Measurements from ENCODE around the gene IQSEC3.
"Not testable (repeated sequence)": the region's sequence is repeated elsewhere in the genome, so short reads cannot be mapped to it uniquely, and the experiment has no call there.

Gene IQSEC3

GRCh38 chr12:66428-66781 lies at the start of gene IQSEC3:
Gene IQSEC3, plus strand, starts transcription at chr12:66767. Its CDS starts 116 bp downstream, at chr12:66883.
- DNase-seq: not testable (repeated sequence)

- DNase-seq: not testable (repeated sequence)
Measured at GRCh38 chr12:17370-18340, 48.9 kb upstream of the IQSEC3 start.

GRCh38 chr12:18821-19567 lies 47.6 kb upstream of the IQSEC3 start:
- DNase-seq: not testable (repeated sequence)

GRCh38 chr12:19906-20305 lies 46.7 kb upstream of the IQSEC3 start:
- not testable (repeated sequence) for DNase-seq

DNA sequence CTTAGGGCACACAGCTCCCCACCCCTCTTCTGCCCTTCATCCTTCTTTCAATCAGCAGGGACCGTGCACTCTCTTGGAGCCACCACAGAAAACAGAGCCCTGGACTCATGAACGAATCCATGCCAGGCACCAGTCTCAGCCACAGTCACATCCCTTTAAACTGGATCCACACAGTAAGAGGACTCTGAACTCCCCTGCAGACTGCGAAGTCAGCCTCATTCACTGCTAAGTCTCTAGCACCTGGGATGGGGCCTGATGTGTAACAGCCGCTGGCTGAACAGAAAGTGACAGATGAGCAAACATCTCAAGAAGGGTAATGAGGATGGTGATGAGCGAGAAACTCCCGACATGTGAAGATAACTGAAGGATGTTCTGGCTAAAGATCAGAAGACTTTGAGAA lies 45.8 kb upstream of the IQSEC3 start:
- no peak for DNase-seq

DNA sequence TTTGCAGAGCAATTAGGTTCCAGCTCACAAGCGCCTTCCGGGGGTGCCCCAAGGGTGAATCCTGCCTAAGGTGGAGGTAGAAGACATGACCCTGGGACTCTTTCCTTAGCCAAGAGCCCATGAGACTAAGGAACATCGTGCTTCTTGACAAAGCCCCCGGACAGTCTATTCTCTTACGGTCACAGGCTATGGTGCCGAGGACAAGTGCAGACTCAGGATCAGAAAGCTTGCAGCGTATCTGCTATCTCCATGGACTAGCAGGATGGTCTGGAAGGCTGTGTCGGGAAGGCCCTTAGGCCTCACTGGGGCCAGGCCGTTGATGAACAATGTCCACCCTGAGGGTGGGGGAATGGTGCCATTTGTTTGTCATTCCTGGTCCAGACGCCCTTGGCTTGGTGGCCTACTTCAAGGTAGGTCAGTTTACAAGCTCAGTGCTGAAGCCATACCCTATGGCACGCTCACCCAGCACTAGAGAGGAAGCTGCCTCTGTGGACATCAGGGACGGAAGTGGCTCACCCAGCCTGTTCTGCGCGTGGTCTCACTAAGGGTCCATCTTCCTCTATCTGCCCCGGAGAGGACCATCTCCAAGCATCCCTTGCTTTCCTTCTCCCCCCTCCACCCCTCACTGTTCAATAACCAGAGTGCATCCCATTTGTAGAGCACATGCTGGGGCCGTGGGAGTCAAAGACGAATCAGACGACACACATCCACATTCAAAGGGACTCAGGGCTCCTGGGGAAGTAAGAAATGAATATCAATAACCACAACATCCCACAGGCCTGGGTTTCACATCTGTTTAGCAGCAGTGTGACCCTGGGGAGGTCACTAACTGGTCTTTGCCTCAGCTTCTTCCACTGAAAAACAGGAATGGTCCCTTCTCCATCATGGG lies 45.0 kb upstream of the IQSEC3 start:
- no peak for DNase-seq

GRCh38 chr12:22190-22529 lies 44.4 kb upstream of the IQSEC3 start:
- no peak for DNase-seq

DNA sequence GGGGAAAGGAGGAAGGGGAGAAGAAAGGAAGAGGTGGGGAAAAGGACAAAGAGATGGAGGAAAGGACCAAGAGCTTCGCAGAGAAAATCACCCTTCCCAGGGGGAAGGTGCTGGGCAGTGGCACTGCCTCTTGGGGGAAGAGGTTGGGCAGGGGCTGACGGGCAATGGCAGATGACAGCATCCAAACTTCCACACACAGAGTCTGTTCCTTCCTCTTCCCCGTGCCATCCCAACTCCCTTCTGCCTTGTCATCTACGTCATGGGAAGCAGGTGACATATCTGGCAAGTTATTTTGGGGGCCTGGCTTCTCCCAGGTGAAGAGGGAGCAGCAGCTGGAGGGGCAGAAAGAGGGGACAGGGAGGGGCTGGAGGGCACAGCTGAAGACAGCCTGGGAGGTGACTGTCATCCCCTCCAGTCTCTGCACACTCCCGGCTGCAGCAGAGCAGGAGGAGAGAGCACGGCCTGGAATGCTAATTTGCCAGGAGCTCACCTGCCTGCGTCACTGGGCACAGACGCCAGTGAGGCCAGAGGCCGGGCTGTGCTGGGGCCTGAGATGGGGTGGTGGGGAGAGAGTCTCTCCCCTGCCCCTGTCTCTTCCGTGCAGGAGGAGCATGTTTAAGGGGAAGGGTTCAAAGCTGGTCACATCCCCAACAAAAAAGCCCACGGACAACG lies 43.9 kb upstream of the IQSEC3 start:
- DNase-seq: no peak

GRCh38 chr12:27904-28303 lies 38.7 kb upstream of the IQSEC3 start:
- not testable (repeated sequence) for DNase-seq

GRCh38 chr12:38775-39174 lies 27.8 kb upstream of the IQSEC3 start:
- DNase-seq: not testable (repeated sequence)

- DNase-seq: not testable (repeated sequence)
Measured at GRCh38 chr12:39555-40265, 26.9 kb upstream of the IQSEC3 start.

DNA sequence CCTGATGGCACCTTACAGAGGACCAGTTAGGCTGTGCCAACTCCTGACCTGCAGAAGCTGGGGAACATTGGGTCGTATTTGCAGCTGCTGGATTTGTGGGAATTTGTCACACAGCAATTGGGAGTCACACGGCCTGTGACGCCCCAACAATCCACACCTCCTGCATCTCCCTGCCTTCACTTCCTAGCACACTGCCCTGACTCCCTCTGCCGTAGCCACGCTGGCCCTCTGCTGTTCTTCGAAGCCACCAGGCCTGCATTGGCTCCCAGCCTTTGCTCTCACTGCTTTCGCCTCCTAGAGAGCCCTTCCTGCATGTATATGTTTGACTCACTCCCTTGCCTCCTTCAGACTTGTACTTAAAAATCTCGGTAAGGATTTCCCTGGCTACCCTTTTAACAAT lies 22.2 kb upstream of the IQSEC3 start:
- DNase-seq: not testable (repeated sequence)

- DNase-seq: not testable (repeated sequence)
Measured at GRCh38 chr12:45235-45990, 21.2 kb upstream of the IQSEC3 start.

DNA sequence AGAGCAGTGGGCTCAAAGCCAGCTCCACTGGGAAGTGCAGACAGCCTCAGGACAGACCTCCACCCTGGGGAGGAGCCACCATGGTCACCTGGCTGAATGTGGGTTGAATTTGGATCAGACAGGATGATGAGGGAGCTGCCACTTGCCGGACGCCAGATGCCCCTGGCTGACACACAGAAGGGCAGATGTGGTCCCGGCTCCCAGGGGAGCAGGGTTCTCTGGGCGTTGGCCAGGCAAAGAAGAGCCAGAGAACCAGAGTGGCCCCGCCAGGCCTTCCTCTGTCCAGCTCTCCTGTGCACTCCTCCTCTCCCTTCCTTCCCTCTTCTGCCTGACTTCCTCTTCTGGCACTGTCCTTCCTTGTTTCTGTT lies 20.6 kb upstream of the IQSEC3 start:
- DNase-seq: not testable (repeated sequence)

- DNase-seq: not testable (repeated sequence)
Measured at GRCh38 chr12:46542-46941, 20.0 kb upstream of the IQSEC3 start.

DNA sequence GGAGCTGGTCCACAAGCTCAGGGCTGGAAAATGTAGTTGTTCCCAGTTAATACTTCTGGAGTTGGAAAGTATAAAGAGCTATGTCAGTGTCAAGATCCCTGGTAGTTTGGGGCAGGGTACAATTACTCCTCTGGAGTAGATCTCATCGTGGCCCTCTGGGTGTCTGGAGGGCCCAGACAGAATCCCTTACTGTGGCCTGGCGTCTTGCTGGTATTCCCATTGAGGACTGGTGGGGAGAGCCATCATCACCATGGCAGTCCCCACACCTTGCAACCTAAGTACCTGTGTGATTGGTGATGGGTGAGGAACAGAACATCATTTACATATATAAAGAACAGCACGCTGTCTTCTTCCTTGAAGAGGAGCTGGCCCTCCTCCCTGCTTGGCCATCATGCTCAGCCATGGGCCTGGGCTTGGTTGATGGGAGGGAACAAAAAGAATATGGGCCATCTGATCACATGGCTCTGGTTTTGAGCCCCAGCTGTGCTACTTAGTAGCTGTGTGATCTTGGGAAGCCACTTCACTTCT lies 18.8 kb upstream of the IQSEC3 start:
- DNase-seq: not testable (repeated sequence)

GRCh38 chr12:49149-49548 lies 17.4 kb upstream of the IQSEC3 start:
- not testable (repeated sequence) for DNase-seq

DNA sequence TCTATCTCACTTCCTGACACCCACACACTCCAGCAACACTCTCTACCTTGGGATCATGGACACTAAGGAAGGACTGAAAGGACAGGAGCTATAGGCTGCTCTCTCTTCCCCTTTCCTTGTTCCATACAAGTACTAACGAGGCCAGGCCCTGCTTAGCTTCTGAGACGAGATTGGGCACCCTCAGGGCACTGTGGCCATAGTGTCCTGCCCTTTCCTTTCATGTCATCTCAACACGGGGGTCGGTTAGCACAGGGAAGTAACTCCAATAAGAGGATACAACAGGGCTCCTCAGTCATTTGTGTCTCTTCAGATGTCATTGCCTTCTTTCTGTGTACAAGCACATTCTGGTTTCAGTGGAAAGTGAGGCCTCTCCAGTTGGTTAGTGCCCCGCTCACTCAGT lies 15.5 kb upstream of the IQSEC3 start:
- DNase-seq: not testable (repeated sequence)

DNA sequence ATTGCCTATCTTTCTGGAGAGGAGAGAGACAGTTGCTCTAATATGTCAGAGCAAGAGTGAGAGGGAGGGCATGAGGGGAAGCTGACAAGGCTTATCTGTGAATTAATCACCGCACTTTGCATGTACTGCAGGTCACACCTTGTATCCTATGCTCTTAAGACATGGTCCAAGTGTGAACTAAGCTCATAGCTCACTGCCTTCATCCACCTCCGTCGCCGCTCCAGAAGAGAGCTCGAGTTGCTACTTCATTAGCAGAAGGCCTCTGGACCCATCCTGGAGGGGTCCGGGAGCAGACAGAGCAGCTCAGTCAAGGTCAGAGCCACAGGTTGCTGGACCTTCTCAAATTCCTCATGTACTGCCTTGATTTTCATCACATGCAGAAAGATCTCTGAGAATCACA lies 14.6 kb upstream of the IQSEC3 start:
- DNase-seq: not testable (repeated sequence)

DNA sequence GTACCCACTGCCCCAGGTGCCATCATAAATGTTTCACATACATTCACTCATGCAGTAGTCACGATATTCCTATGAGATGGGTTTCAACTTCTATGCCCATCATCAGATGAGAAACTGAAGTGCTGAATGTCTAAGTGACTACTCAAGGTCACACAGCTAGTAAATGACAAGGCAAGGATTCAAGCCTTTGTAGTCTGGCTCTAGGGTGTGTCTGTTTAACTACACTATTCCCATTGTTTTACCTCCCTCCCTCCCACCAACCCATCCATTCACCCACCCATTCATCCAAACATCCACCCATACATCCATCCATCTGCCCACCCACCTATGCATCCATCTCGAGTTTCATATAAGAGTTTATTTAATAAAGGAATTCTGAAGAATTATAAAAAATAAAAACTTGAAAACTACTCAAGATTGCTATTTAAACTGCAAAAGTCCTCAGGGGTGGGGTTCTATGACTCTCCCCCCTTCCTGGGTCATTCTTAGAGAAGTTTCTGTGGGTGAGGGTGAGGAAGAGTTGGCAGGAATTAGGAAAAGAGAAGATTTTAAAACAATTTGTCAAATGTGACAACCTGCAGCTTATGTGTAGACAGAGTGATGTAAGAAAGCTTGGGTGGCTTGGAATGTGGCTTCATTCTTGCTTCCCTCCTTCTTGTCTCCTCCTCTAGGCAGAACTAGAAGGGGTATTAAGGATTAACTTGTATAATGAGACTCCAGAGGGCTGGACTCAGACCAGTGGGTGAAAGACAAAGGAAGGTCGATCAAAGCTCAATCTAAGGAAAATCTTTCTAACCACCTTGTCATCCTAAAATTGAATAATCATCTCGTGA lies 13.4 kb upstream of the IQSEC3 start:
- not testable (repeated sequence) for DNase-seq
